ENCODE results near the gene OPTN. TPM values are rescaled to one million over a fixed set of nuclear protein-coding genes. Genes with fewer than 3 reads are reported as not detected.

OPTN gene
- total and polyA plus RNA-seq, 10 of the 15 experiments (the other 5 are each of a cell fraction or from before 2014, with no cell fraction given): 15.2 to 42.4 (median 25.5) TPM

DNA sequence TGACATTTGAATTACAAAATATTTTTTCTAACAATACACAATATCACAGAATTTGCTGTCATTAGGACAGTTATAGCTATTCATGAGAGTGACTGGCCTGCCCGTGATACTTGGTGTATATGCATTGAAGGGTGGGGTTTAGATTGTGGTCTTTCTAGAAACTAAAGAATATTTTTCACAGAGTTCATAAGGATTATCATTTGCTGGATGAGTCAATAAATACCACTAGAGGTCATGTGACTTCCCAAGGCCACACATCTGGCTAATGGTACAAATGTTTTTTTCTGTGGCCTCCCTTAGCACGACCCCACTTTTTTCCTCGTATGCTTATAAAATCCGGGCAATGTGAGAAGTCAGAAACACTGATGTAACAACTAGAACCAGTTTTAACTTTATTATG is 5.2 kb downstream of the OPTN start:
- ChIA-PET RAD21 (ENCODE audit: unreplicated experiment) (no interaction called here), POLR2A (interaction anchor here (1.2 kb wide), 1 partner anchor 195 kb away, joined by 4 read pairs; the partner anchor contains the start of gene PHYH), CTCF (interaction anchor here (0.6 to 0.7 kb wide), 2 partner anchors 11 to 1317 kb away, joined by 3 to 5 read pairs; no protein-coding TSS in a partner anchor), SMC1A (ENCODE audit: uncharacterized antibody, unreplicated experiment) (no interaction called here)
- TF ChIP-seq SMAD5 (IDR thresholded peaks at IDR 0.05; ENCODE audit: low read depth): no peak
- no peak for TF ChIP-seq EGR1 (IDR thresholded peaks at IDR 0.05; ENCODE audit: borderline replicate concordance in 1 of 2, low read depth in 2 of 2, low read length in 2 of 2)
- TF ChIP-seq SP1 (IDR thresholded peaks at IDR 0.05; ENCODE audit: low read depth, low read length): no peak
- TF ChIP-seq, protein P1, sequence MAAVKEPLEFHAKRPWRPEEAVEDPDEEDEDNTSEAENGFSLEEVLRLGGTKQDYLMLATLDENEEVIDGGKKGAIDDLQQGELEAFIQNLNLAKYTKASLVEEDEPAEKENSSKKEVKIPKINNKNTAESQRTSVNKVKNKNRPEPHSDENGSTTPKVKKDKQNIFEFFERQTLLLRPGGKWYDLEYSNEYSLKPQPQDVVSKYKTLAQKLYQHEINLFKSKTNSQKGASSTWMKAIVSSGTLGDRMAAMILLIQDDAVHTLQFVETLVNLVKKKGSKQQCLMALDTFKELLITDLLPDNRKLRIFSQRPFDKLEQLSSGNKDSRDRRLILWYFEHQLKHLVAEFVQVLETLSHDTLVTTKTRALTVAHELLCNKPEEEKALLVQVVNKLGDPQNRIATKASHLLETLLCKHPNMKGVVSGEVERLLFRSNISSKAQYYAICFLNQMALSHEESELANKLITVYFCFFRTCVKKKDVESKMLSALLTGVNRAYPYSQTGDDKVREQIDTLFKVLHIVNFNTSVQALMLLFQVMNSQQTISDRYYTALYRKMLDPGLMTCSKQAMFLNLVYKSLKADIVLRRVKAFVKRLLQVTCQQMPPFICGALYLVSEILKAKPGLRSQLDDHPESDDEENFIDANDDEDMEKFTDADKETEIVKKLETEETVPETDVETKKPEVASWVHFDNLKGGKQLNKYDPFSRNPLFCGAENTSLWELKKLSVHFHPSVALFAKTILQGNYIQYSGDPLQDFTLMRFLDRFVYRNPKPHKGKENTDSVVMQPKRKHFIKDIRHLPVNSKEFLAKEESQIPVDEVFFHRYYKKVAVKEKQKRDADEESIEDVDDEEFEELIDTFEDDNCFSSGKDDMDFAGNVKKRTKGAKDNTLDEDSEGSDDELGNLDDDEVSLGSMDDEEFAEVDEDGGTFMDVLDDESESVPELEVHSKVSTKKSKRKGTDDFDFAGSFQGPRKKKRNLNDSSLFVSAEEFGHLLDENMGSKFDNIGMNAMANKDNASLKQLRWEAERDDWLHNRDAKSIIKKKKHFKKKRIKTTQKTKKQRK (IDR thresholded peaks at IDR 0.05; ENCODE audit: low read depth, low read length): no peak
- no peak for TF ChIP-seq BHLHE40 (IDR thresholded peaks at IDR 0.05; ENCODE audit: borderline replicate concordance in 1 of 2, low read depth in 2 of 2, low read length in 1 of 2)
- no peak for TF ChIP-seq TCF7 (IDR thresholded peaks at IDR 0.05; ENCODE audit: borderline replicate concordance)
- no peak for TF ChIP-seq SIN3A (IDR thresholded peaks at IDR 0.05; ENCODE audit: low read depth, low read length)
- peaks cover 19% of the 10 kb centered on the region for H3K79me2 ChIP-seq (ENCODE audit: control insufficient read depth, insufficient read depth, low read length)
- H3K9me3 ChIP-seq (replicated peaks; ENCODE audit: control insufficient read depth, insufficient read depth, low read length): no peaks in the 10 kb centered on the region
- no peak for DNase-seq (ENCODE audit: low read depth, low spot score)
- H3K36me3 ChIP-seq (ENCODE audit: control insufficient read depth in 2 of 2, insufficient read depth in 2 of 2, low read length in 1 of 2): no peaks in the 10 kb centered on the region; a peak in 1 of 4 replicates
- in situ Hi-C loops (cut with MboI): no loop called here
- 95% methylated on average over 4 of the region's 4 CpGs for WGBS (ENCODE audit: insufficient coverage, insufficient replicate concordance, low lambda C conversion rate, missing lambda C conversion rate)
- no peak for ATAC-seq
- peaks cover 8% of the 10 kb centered on the region for H3K4me1 ChIP-seq (ENCODE audit: control insufficient read depth, insufficient read depth, low read length)
- H3K27me3 ChIP-seq (replicated peaks in 1 of 2; ENCODE audit: control insufficient read depth in 2 of 2, insufficient read depth in 2 of 2, low read length in 1 of 2): no peaks in the 10 kb centered on the region
- no peak overlapping the region for H3K4me3 ChIP-seq
- H3K4me2 ChIP-seq (ENCODE audit: control insufficient read depth, insufficient read depth): no peak overlapping the region
- FAIRE-seq: no peak
- H3K9ac ChIP-seq (ENCODE audit: control insufficient read depth, insufficient read depth, low read length): no peak overlapping the region
- no TSS peak for BruUV-seq (replicated peaks)
- H2AFZ ChIP-seq (ENCODE audit: control insufficient read depth, low read depth, low read length): no peak overlapping the region
- intact Hi-C loops (cut with micrococcal nuclease; ENCODE audit: unreplicated experiment): no loop called here
- H4K20me1 ChIP-seq (ENCODE audit: control insufficient read depth, insufficient read depth): no peaks in the 10 kb centered on the region
- no peak overlapping the region for H3K27ac ChIP-seq (ENCODE audit: control insufficient read depth, insufficient read depth)
